ENCODE results near the gene PNMA6E. TPM values are rescaled to one million over a fixed set of nuclear protein-coding genes. Genes with fewer than 3 reads are reported as not detected.

PNMA6E gene
- total and polyA plus RNA-seq, 9 of the 15 experiments (the other 6 are each of a cell fraction or from before 2014, with no cell fraction given) = 0.03 TPM; not detected in 8

DNA sequence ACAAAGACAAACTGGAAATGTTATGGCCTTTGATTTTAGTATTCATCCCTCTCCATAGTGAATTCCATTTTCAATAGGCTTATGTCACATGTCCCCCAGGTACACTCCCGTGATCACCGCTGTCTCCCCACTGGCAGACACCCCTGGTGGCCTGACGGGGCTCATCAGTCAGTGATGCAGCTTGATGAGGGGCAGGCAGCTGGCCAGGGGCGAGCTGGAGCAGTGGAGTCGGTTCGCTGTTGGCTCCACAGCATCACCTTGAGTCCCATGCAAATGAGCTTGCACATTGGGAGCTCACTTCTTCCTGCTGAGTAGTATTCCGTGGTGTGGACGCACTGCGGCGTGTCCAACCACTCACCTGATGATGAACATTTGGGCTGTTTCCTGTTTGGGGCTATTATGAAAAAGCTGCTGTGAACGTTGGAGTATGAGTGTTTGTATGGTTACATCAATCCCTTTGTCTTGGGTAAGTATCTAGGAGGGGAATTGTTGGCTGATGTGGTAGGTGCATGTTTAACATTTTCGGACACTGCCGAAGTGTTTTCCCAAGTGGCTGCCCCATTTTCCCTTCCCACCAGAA is 39.5 kb upstream of the PNMA6E start:
- 41% methylated on average over 10 of the region's 13 CpGs for WGBS (ENCODE audit: insufficient coverage, low coverage, missing lambda C conversion rate)
- FAIRE-seq (no peak), ATAC-seq (peak; percentile 40; the same call in 1 of the 3 replicates), DNase-seq (ENCODE audit: extremely low read depth in 1 of 4, low spot score in 3 of 4) (no peak)
- Histone ChIP-seq H3K27ac (ENCODE audit: extremely low read depth, low read depth, low read length) (no peak overlapping the region), H3K9me1 (ENCODE audit: control insufficient read depth, insufficient read depth, low read length) (no peaks in the 10 kb centered on the region), H3K4me2 (ENCODE audit: insufficient read depth, low read length) (no peak overlapping the region; the same call in 1 of the 2 replicates), H2AFZ (ENCODE audit: low read depth, low read length) (no peak overlapping the region), H3K4me1 (replicated peaks in 1 of 2; ENCODE audit: control insufficient read depth in 2 of 2, insufficient read depth in 2 of 2, low read length in 2 of 2) (peaks cover 0 to 21% of the 10 kb centered on the region in 2 experiments; a peak in 2 of 5 replicates), H3K4me3 (no peak overlapping the region), H3K9ac (ENCODE audit: insufficient read depth in 1 of 2, low read depth in 2 of 2, low read length in 2 of 2) (peak overlapping the region in 1 of 2 experiments; percentile 35; a peak in 1 of 4 replicates), H3K36me3 (ENCODE audit: control insufficient read depth, insufficient read depth, low read length) (no peaks in the 10 kb centered on the region), H3K9me3 (replicated peaks; ENCODE audit: control insufficient read depth, insufficient read depth, low read depth, low read length) (no peaks in the 10 kb centered on the region), H3K27me3 (ENCODE audit: control insufficient read depth in 2 of 2, insufficient read depth in 2 of 2, low read length in 2 of 2) (peaks cover 0 to 6% of the 10 kb centered on the region in 2 experiments; a peak in 3 of 5 replicates), H4K20me1 (replicated peaks; ENCODE audit: control insufficient read depth, insufficient read depth, low read length) (no peaks in the 10 kb centered on the region), H3K79me2 (ENCODE audit: control insufficient read depth, insufficient read depth, low read length) (no peaks in the 10 kb centered on the region)
- ChIA-PET CTCF (ENCODE audit: low intra/inter-chr PET ratio) (no interaction called here), POLR2A (interaction anchor here (0.6 kb wide), 1 partner anchor 52 kb away, joined by 3 read pairs; no protein-coding TSS in a partner anchor)
- in situ Hi-C loops (cut with MboI) (no loop called here), intact Hi-C loops (cut with micrococcal nuclease) (no loop called here)
- BruUV-seq (replicated peaks) = no TSS peak
- no peak for TF ChIP-seq CBFA2T2 (conservative IDR thresholded peaks at IDR 0.05)
- TF ChIP-seq, protein P1, sequence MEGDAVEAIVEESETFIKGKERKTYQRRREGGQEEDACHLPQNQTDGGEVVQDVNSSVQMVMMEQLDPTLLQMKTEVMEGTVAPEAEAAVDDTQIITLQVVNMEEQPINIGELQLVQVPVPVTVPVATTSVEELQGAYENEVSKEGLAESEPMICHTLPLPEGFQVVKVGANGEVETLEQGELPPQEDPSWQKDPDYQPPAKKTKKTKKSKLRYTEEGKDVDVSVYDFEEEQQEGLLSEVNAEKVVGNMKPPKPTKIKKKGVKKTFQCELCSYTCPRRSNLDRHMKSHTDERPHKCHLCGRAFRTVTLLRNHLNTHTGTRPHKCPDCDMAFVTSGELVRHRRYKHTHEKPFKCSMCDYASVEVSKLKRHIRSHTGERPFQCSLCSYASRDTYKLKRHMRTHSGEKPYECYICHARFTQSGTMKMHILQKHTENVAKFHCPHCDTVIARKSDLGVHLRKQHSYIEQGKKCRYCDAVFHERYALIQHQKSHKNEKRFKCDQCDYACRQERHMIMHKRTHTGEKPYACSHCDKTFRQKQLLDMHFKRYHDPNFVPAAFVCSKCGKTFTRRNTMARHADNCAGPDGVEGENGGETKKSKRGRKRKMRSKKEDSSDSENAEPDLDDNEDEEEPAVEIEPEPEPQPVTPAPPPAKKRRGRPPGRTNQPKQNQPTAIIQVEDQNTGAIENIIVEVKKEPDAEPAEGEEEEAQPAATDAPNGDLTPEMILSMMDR (IDR thresholded peaks at IDR 0.05 in 2 of 3, conservative IDR thresholded peaks at IDR 0.05 in 1 of 3; ENCODE audit: insufficient read depth in 2 of 3, low read depth in 1 of 3, low read length in 3 of 3) = 0 out of 6 replicates have a peak, but pooled peaks of 2 of the 3 experiments have one; percentile 15 to 25

Measured in K562 (cell line).